ENCODE measurements around the gene ZNF496.

GRCh38 chr1:247270003-247270402 is 61.7 kb downstream of the ZNF496 start:
- no peak for TF ChIP-seq CTCF (IDR thresholded peaks at IDR 0.05)
- no peak for TF ChIP-seq POLR2A (IDR thresholded peaks at IDR 0.05)
